Left lobe of liver (tissue), 2 donors: Measurements from ENCODE around the gene DHRS7C. TPM values are rescaled to one million over a fixed set of nuclear protein-coding genes. Genes with fewer than 3 reads are reported as not detected.
"Not testable (repeated sequence)": the region's sequence is repeated elsewhere in the genome, so short reads cannot be mapped to it uniquely, and the experiment has no call there.

Experiments
- ATAC-seq: fragments of 200-7000 bp; cut with Tn5 transposase; one replicate; pipeline ENCODE4 v1.9.1; 2020; ENCODE audit warnings: mild to moderate bottlenecking, moderate library complexity
- DNase-seq: peaks from one replicate; pipeline ENCODE4 v3.0.0-alpha.2; 2020; ENCODE audit warnings: low spot score
- total RNA-seq: library from RNA; stranded (reverse); gene quantifications from one replicate; pipeline ENCODE4 v1.2.1, GENCODE V29; 2021
- donor health status: DM: no; HTN: no; CAD: no; lungs with moderate emphysema.
- donor health status: DM: no; HTN: yes; CAD: no.

DHRS7C gene
- total RNA-seq, 1 donor from 2014 or later: not detected

GRCh38 chr17:9811086-9811485, 19.7 kb upstream of the DHRS7C start:
- DNase-seq: no peak

GRCh38 chr17:9810100-9810949, 18.9 kb upstream of the DHRS7C start:
- DNase-seq: no peak
- no peak for ATAC-seq

More at GRCh38 chr17:9811086-9811485, 19.7 kb upstream of the DHRS7C start:
- ATAC-seq: no peak

- no peak for DNase-seq
- no peak for ATAC-seq
Observed at GRCh38 chr17:9809409-9809808, 18.0 kb upstream of the DHRS7C start.

GRCh38 chr17:9806699-9807098, 15.3 kb upstream of the DHRS7C start:
- no peak for ATAC-seq
- no peak for DNase-seq

- DNase-seq (no peak), ATAC-seq (no peak)
Observed at GRCh38 chr17:9805769-9806168, 14.4 kb upstream of the DHRS7C start.

- no peak for ATAC-seq
- DNase-seq: no peak
Observed at GRCh38 chr17:9802697-9803096, 11.3 kb upstream of the DHRS7C start.

GRCh38 chr17:9802294-9802693, 10.9 kb upstream of the DHRS7C start:
- ATAC-seq (no peak), DNase-seq (no peak)

- DNase-seq: no peak
- no peak for ATAC-seq
Observed at GRCh38 chr17:9801505-9801904, 10.1 kb upstream of the DHRS7C start.

GRCh38 chr17:9798724-9799123, 7.3 kb upstream of the DHRS7C start:
- no peak for ATAC-seq
- no peak for DNase-seq

GRCh38 chr17:9798008-9798407, 6.6 kb upstream of the DHRS7C start:
- DNase-seq: no peak
- no peak for ATAC-seq

- DNase-seq: no peak
- no peak for ATAC-seq
Observed at GRCh38 chr17:9792181-9792840, 919 bp upstream of the DHRS7C start.

- no peak for ATAC-seq
- DNase-seq: no peak
Observed at GRCh38 chr17:9790316-9790715, 1.1 kb downstream of the DHRS7C start.

- DNase-seq (no peak), ATAC-seq (no peak)
Observed at GRCh38 chr17:9788601-9789000, 2.8 kb downstream of the DHRS7C start.

GRCh38 chr17:9784544-9784943, 6.8 kb downstream of the DHRS7C start:
- DNase-seq: no peak
- ATAC-seq: no peak

- ATAC-seq, DNase-seq: not testable (repeated sequence)
Observed at GRCh38 chr17:9783465-9783864, 7.9 kb downstream of the DHRS7C start.

GRCh38 chr17:9783050-9783449, 8.3 kb downstream of the DHRS7C start:
- DNase-seq (no peak), ATAC-seq (no peak)

GRCh38 chr17:9780552-9780951, 10.8 kb downstream of the DHRS7C start:
- ATAC-seq (no peak), DNase-seq (no peak)

- ATAC-seq (no peak), DNase-seq (no peak)
Observed at GRCh38 chr17:9776911-9777310, 14.5 kb downstream of the DHRS7C start.

GRCh38 chr17:9772658-9773057, 18.7 kb downstream of the DHRS7C start:
- ATAC-seq (no peak), DNase-seq (no peak)

- DNase-seq: no peak
- ATAC-seq: no peak
Observed at GRCh38 chr17:9771465-9771864, 19.9 kb downstream of the DHRS7C start.

- no peak for DNase-seq
- no peak for ATAC-seq
Observed at GRCh38 chr17:9769036-9769695, 22.2 kb downstream of the DHRS7C start.
